Prostate gland (tissue), 1 donor: ENCODE measurements around the gene LTBP3.

ENCODE experiments used
- POLR2A ChIP-seq: fragments of 450-650 bp; IDR thresholded peaks from one replicate; pipeline ENCODE4 v1.6.1; 2016; ENCODE audit warnings: antibody characterized with exemption, mild to moderate bottlenecking
- POLR2AphosphoS5 ChIP-seq: sonication (generic); formaldehyde crosslinking; IDR thresholded peaks from one replicate; pipeline ENCODE4 v1.6.1; 2017; ENCODE audit warnings: antibody characterized with exemption

- TF ChIP-seq POLR2AphosphoS5 (no peak), POLR2A (no peak)
Measured at GRCh38 chr11:65552388-65552951, 5.7 kb downstream of the LTBP3 start.
